Measurements from ENCODE around the gene PCBP3. TPM values are rescaled to one million over a fixed set of nuclear protein-coding genes. Genes with fewer than 3 reads are reported as not detected.

Gene PCBP3
- total RNA-seq, 1 experiment from 2014 or later = 10.9 TPM

- Histone ChIP-seq H2BK120ac (ENCODE audit: low read depth, low read length, poor library complexity, severe bottlenecking) (no peak overlapping the region), H3K27ac (ENCODE audit: insufficient read length, low read depth, low read length) (no peak overlapping the region), H3K14ac (ENCODE audit: insufficient read depth, low read length) (no peak overlapping the region), H2BK12ac (ENCODE audit: insufficient read length, low read depth, low read length) (no peak overlapping the region), H3K4me2 (ENCODE audit: insufficient read depth, insufficient read length, low read length) (no peak overlapping the region), H4K8ac (replicated peaks; ENCODE audit: insufficient read length, low read depth, low read length) (no peak overlapping the region), H4K20me1 (ENCODE audit: control insufficient read depth, insufficient read depth, insufficient read length) (no peaks in the 10 kb centered on the region), H3K18ac (ENCODE audit: insufficient read length, low read depth, low read length) (no peak overlapping the region), H2BK5ac (ENCODE audit: insufficient read length, low read length) (no peak overlapping the region), H3K79me1 (ENCODE audit: insufficient read depth, low read depth, low read length, poor library complexity, severe bottlenecking) (no peaks in the 10 kb centered on the region), H4K91ac (ENCODE audit: insufficient read length, low read depth, low read length) (no peak overlapping the region), H3K9me3 (ENCODE audit: control insufficient read depth, low read depth, low read length) (no peaks in the 10 kb centered on the region), H3K23ac (ENCODE audit: insufficient read length, low read depth, low read length) (no peak overlapping the region), H3K27me3 (ENCODE audit: insufficient read depth, low read length) (no peaks in the 10 kb centered on the region), H3K56ac (ENCODE audit: insufficient read length, low read depth, low read length) (no peak overlapping the region), H2AFZ (ENCODE audit: low read length) (no peak overlapping the region), H2BK20ac (ENCODE audit: low read depth, low read length, poor library complexity, severe bottlenecking) (no peak overlapping the region), H3T11ph (ENCODE audit: low read length) (no peak overlapping the region), H3K23me2 (ENCODE audit: insufficient read length, low read depth, low read length, poor library complexity, severe bottlenecking) (no peaks in the 10 kb centered on the region), H3K79me2 (ENCODE audit: insufficient read depth, low read length) (no peaks in the 10 kb centered on the region), H3K4ac (ENCODE audit: low read depth, low read length) (no peak overlapping the region), H2BK15ac (ENCODE audit: low read depth, low read length) (no peak overlapping the region), H3K9ac (ENCODE audit: extremely low read depth, insufficient read length, low read length) (no peak overlapping the region), H2AK5ac (ENCODE audit: insufficient read length, low read length) (no peak overlapping the region), H3K4me1 (ENCODE audit: insufficient read depth, low read length) (peaks cover 5% of the 10 kb centered on the region; the same call in 1 of the 2 replicates), H4K5ac (ENCODE audit: insufficient read length, low read depth, low read length) (no peak overlapping the region)
- TF ChIP-seq CTCF (conservative IDR thresholded peaks at IDR 0.05) = no peak
- WGBS (ENCODE audit: extremely low coverage, insufficient read length, low lambda C conversion rate) = no CpG with 5 or more reads among the region's 10 CpGs
- no peaks in the 10 kb centered on the region for H3K9me3 Mint-ChIP-seq
- H3K27ac Mint-ChIP-seq = no peak overlapping the region
- H3K4me3 Mint-ChIP-seq = no peak overlapping the region
- no peaks in the 10 kb centered on the region for H3K27me3 Mint-ChIP-seq (ENCODE audit: low read depth)
- H3K36me3 Mint-ChIP-seq (ENCODE audit: insufficient read depth in 1 of 3, low read depth in 3 of 3) = no peaks in the 10 kb centered on the region
- peaks cover 8 to 10% of the 10 kb centered on the region in 2 experiments for H3K4me1 Mint-ChIP-seq
- DNase-seq = peak; percentile 6
Measured at GRCh38 chr21:45849651-45850050, 206.1 kb downstream of the PCBP3 start.
